SU-DHL-6 (cell line): ENCODE results near the gene C19orf25.

ENCODE experiments used
- H2AFZ ChIP-seq: fragments of 200-600 bp; sonication (generic); 2 replicates; pipeline ENCODE4 v1.6.1; 2014; ENCODE audit warnings: low read depth, mild to moderate bottlenecking, moderate library complexity, mixed read lengths, antibody characterized with exemption, low read length; ENCODE audit not compliant: severe bottlenecking
- H3F3A ChIP-seq: fragments of 200-600 bp; shearing (Covaris generic); 2 replicates; pipeline ENCODE4 v1.6.0; 2016; ENCODE audit warnings: antibody characterized with exemption, mild to moderate bottlenecking; ENCODE audit not compliant: insufficient read depth
- H3K27ac ChIP-seq: fragments of 200-600 bp; sonication (generic); 2 replicates; pipeline ENCODE4 v1.5.1; 2016; ENCODE audit warnings: low read depth, mild to moderate bottlenecking, low read length, moderate library complexity, mixed read lengths
- H3K27me3 ChIP-seq: fragments of 200-600 bp; sonication (generic), shearing (Covaris generic); 2 replicates; pipeline ENCODE4 v1.6.0; 2014; ENCODE audit warnings: mild to moderate bottlenecking, low read length
- H3K36me3 ChIP-seq: fragments of 200-600 bp; sonication (generic); 2 replicates; pipeline ENCODE4 v1.6.1; 2014; ENCODE audit warnings: mild to moderate bottlenecking, low read length, mixed read lengths
- H3K4me2 ChIP-seq: fragments of 300-600, 200-600 bp; shearing (Covaris generic), sonication (generic); 2 replicates; pipeline ENCODE4 v1.6.0; 2014; ENCODE audit warnings: low read length, low read depth, mild to moderate bottlenecking; ENCODE audit not compliant: poor library complexity, severe bottlenecking
- H3K4me3 ChIP-seq: fragments of 200-600 bp; sonication (generic); 2 replicates; pipeline ENCODE4 v1.5.1; 2014; ENCODE audit warnings: antibody characterized with exemption, low read length, mild to moderate bottlenecking, mixed read lengths; ENCODE audit not compliant: insufficient read depth, poor library complexity, severe bottlenecking
- H3K79me2 ChIP-seq: fragments of 200-600 bp; sonication (generic); 2 replicates; pipeline ENCODE4 v1.6.1; 2014; ENCODE audit warnings: mild to moderate bottlenecking, low read length, moderate library complexity; ENCODE audit not compliant: insufficient read depth
- H3K9ac ChIP-seq: fragments of 200-600 bp; sonication (generic); 2 replicates; pipeline ENCODE4 v1.7.0; 2014; ENCODE audit warnings: mild to moderate bottlenecking, low read length
- H3K9me2 ChIP-seq: fragments of 200-600 bp; sonication (generic); replicated peaks from 2 replicates; pipeline ENCODE4 v1.6.1; 2014; ENCODE audit warnings: low read length; ENCODE audit not compliant: insufficient read depth
- H3K9me3 ChIP-seq: fragments of 200-600 bp; sonication (generic); 2 replicates; pipeline ENCODE4 v1.6.1; 2014; ENCODE audit warnings: low read length, mixed read lengths; ENCODE audit not compliant: insufficient read depth
- H4K20me1 ChIP-seq: fragments of 200-600 bp; sonication (generic); 2 replicates; pipeline ENCODE4 v1.6.1; 2014; ENCODE audit warnings: low read depth, mild to moderate bottlenecking, antibody characterized with exemption, low read length, moderate library complexity, mixed read lengths
- CTCF ChIP-seq: fragments of 200-600 bp; sonication (generic); IDR thresholded peaks from one replicate; pipeline ENCODE4 v1.5.1; 2017; ENCODE audit warnings: antibody characterized with exemption, mild to moderate bottlenecking, low read length, moderate library complexity; ENCODE audit not compliant: insufficient read depth, poor library complexity, severe bottlenecking
- EZH2phosphoT487 ChIP-seq: fragments of 200-600 bp; sonication (generic), shearing (Covaris generic); conservative IDR thresholded peaks from 2 replicates; pipeline ENCODE4 v1.6.1; 2018; ENCODE audit warnings: mild to moderate bottlenecking, antibody characterized with exemption, low read length, moderate library complexity, mixed read lengths

Gene C19orf25

GRCh38 chr19:1426736-1427135 lies 52.3 kb downstream of the C19orf25 start:
- Histone ChIP-seq H3K36me3 (peaks cover 8% of the 10 kb centered on the region; the same call in 1 of the 2 replicates), H3F3A (no peaks in the 10 kb centered on the region; the same call in 1 of the 2 replicates), H2AFZ (no peak overlapping the region), H3K9me3 (no peaks in the 10 kb centered on the region), H3K9ac (no peak overlapping the region), H3K27me3 (no peaks in the 10 kb centered on the region), H3K27ac (no peak overlapping the region), H4K20me1 (no peaks in the 10 kb centered on the region), H3K4me3 (no peak overlapping the region), H3K79me2 (peaks cover 21% of the 10 kb centered on the region), H3K4me2 (no peak overlapping the region), H3K9me2 (no peaks in the 10 kb centered on the region)
- TF ChIP-seq CTCF: no peak
- no peak for TF ChIP-seq EZH2phosphoT487

GRCh38 chr19:1425902-1426301 lies 53.1 kb downstream of the C19orf25 start:
- Histone ChIP-seq H3K27ac (no peak overlapping the region), H3K27me3 (no peaks in the 10 kb centered on the region), H3F3A (no peaks in the 10 kb centered on the region), H3K4me2 (no peak overlapping the region), H3K9ac (no peak overlapping the region), H3K36me3 (peaks cover 8% of the 10 kb centered on the region; the same call in 1 of the 2 replicates), H4K20me1 (peaks cover 1% of the 10 kb centered on the region; the same call in 1 of the 2 replicates), H3K4me3 (no peak overlapping the region), H2AFZ (no peak overlapping the region), H3K9me2 (no peaks in the 10 kb centered on the region), H3K79me2 (peaks cover 21% of the 10 kb centered on the region), H3K9me3 (no peaks in the 10 kb centered on the region)
- TF ChIP-seq EZH2phosphoT487 (no peak), CTCF (no peak)

- no peak overlapping the region for H3K9ac ChIP-seq
- H3K27ac ChIP-seq: no peak overlapping the region
- TF ChIP-seq CTCF: no peak
- no peak for TF ChIP-seq EZH2phosphoT487
- no peaks in the 10 kb centered on the region for H3K27me3 ChIP-seq
- H4K20me1 ChIP-seq: peaks cover 5% of the 10 kb centered on the region; the same call in 1 of the 2 replicates
- H3K4me2 ChIP-seq: no peak overlapping the region
- H2AFZ ChIP-seq: no peak overlapping the region
- peaks cover 21% of the 10 kb centered on the region for H3K79me2 ChIP-seq
- no peaks in the 10 kb centered on the region for H3K9me3 ChIP-seq
- H3K36me3 ChIP-seq: peaks cover 8% of the 10 kb centered on the region; the same call in 1 of the 2 replicates
- H3K4me3 ChIP-seq: no peak overlapping the region
- no peaks in the 10 kb centered on the region for H3F3A ChIP-seq
- H3K9me2 ChIP-seq: no peaks in the 10 kb centered on the region
These were observed 53.7 kb downstream of the C19orf25 start for GRCh38 chr19:1425102-1425837.
